Thyroid gland (tissue), 4 donors: Measurements from ENCODE around the gene SCN2B. TPM values are rescaled to one million over a fixed set of nuclear protein-coding genes. Genes with fewer than 3 reads are reported as not detected.

Experiments used
- DNase-seq, 2 donors: peaks; one replicate each; pipeline ENCODE4 v3.0.0-alpha.2; 2019
- H3K27ac ChIP-seq, 3 donors: fragments of 200-600 bp; sonication (generic); 1 replicate in 2 of 3; 2 replicates in 1 of 3; pipeline ENCODE4 v1.5.1; 2016 to 2019; ENCODE audit warnings: mild to moderate bottlenecking in 1 of 3, moderate library complexity in 1 of 3
- H3K27me3 ChIP-seq: fragments of 200-600 bp; sonication (generic); one replicate; pipeline ENCODE4 v1.5.1; 2019
- H3K36me3 ChIP-seq, 2 donors: fragments of 200-600 bp; sonication (generic); one replicate each; pipeline ENCODE4 v1.5.1; 2016 to 2019
- H3K4me1 ChIP-seq, 2 donors: fragments of 200-600 bp; sonication (generic); one replicate each; pipeline ENCODE4 v1.5.1; 2017 to 2019
- H3K4me3 ChIP-seq, 3 donors: fragments of 200-600 bp; sonication (generic); replicated peaks in 1 of 3; 1 replicate in 2 of 3; 2 replicates in 1 of 3; pipeline ENCODE4 v1.5.1; 2016; ENCODE audit warnings: mild to moderate bottlenecking in 1 of 3
- H3K9me3 ChIP-seq: fragments of 200-600 bp; sonication (generic); one replicate; pipeline ENCODE4 v1.5.1; 2017
- POLR2A ChIP-seq, 2 donors: fragments of 450-650 bp; IDR thresholded peaks; one replicate each; pipeline ENCODE4 v1.6.1; 2017; ENCODE audit warnings: antibody characterized with exemption in 2 of 2, mild to moderate bottlenecking in 2 of 2, moderate library complexity in 1 of 2
- WGBS, 2 donors: methylation state at CpG; one replicate each; pipeline ENCODE4 v1.1.5; 2017; 5-methylcytosine and 5-hydroxymethylcytosine counted together
- intact Hi-C: fragments of 100-400 bp; cut with DNase I; formaldehyde crosslinking; loops from one replicate; pipeline ENCODE4 v1.15.1; 2023
- total RNA-seq, 4 donors: library from RNA; depleted of rRNA; stranded (reverse); fragments of >200 nt; gene quantifications; one replicate each; pipeline ENCODE4 v1.2.3, GENCODE V29; 2016
- TF ChIP-seq, protein P1 (sequence below), 6 experiments: fragments of 200-600 bp in 3 of 6; fragments of 450-650 bp in 3 of 6; sonication (generic) in 3 of 6; IDR thresholded peaks; one replicate each; pipeline ENCODE4 v1.5.1; 2016 to 2019; ENCODE audit warnings: antibody characterized with exemption in 6 of 6, mild to moderate bottlenecking in 2 of 6, inconsistent platforms in 1 of 6, moderate library complexity in 1 of 6

The SCN2B gene
- total RNA-seq, 4 donors from 2014 or later = 0.13 to 0.83 (median 0.31) TPM

DNA sequence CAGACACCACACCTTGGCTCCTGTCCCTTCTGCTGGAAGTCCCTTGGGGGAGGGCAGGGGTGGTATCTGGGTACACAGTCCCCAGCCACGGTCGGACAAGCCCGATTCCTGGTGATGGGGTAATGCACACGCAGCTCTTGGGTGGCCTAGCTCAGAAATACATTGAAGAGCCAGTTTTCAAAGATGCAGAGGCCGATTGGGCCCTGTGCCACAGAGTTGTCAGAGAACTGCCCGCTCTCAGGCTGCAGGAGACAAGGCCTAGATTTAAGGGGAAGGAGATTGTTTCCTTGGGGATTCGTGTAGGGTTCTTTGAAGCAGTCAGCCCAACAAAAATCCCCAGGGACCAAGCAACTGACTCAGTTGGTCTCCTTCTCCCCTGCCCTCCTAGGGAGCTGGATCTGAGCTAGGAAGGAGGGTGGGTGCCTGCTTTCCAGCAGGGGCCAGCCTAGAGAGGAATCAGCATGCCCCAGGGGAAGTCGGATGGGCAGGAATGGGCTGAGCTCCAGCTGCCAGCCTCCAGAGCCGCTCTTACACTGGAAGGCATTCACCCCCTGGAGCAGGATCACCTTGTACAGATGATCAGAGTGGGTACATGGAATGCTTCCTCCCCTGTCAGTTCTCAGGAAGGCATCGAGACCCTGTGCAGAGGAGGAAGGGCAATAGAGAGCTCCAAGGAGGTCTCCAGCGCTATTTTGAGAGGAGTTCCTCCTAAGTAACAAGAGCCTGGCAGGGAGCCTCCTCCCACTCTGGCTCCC is 20.5 kb downstream of the SCN2B start:
- 40 to 46% methylated on average over 9 to 10 of the region's 11 CpGs for WGBS, 2 donors
- Histone ChIP-seq H3K27me3 (peaks cover 6% of the 10 kb centered on the region), H3K4me1 (peaks cover 5 to 17% of the 10 kb centered on the region in 2 donors), H3K4me3 (no peak overlapping the region), H3K27ac (no peak overlapping the region), H3K9me3 (no peaks in the 10 kb centered on the region), H3K36me3 (no peaks in the 10 kb centered on the region)
- TF ChIP-seq, protein P1, sequence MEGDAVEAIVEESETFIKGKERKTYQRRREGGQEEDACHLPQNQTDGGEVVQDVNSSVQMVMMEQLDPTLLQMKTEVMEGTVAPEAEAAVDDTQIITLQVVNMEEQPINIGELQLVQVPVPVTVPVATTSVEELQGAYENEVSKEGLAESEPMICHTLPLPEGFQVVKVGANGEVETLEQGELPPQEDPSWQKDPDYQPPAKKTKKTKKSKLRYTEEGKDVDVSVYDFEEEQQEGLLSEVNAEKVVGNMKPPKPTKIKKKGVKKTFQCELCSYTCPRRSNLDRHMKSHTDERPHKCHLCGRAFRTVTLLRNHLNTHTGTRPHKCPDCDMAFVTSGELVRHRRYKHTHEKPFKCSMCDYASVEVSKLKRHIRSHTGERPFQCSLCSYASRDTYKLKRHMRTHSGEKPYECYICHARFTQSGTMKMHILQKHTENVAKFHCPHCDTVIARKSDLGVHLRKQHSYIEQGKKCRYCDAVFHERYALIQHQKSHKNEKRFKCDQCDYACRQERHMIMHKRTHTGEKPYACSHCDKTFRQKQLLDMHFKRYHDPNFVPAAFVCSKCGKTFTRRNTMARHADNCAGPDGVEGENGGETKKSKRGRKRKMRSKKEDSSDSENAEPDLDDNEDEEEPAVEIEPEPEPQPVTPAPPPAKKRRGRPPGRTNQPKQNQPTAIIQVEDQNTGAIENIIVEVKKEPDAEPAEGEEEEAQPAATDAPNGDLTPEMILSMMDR (IDR thresholded peaks at IDR 0.05) = no peak
- TF ChIP-seq POLR2A (IDR thresholded peaks at IDR 0.05) = no peak
- intact Hi-C loops = no loop called here
- no peak for DNase-seq

DNA sequence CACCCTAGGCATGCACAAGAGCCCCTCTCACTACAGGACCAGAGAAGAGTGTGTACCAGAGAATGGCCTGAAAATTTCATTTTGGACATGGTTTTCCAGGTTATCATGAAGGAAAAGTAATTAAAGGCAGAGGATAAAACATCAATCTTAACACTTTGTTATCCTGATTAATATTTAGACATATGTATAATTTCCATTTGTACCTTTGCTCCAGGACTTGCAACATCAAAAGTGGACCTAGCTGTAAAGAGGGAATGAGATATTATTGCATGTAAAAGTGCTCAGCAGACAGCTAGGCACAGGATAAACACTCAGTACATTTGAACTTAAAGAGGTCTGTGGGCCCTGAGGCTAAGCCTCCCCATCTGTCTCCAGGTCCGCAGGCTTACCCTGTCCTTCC is 21.8 kb downstream of the SCN2B start:
- no peak overlapping the region for H3K27ac ChIP-seq
- intact Hi-C loops = no loop called here
- no peaks in the 10 kb centered on the region for H3K9me3 ChIP-seq
- TF ChIP-seq POLR2A (IDR thresholded peaks at IDR 0.05) = no peak
- TF ChIP-seq, protein P1 (IDR thresholded peaks at IDR 0.05) = no peak
- DNase-seq = no peak
- H3K4me3 ChIP-seq = no peak overlapping the region
- H3K27me3 ChIP-seq = peaks cover 6% of the 10 kb centered on the region
- H3K4me1 ChIP-seq = peaks cover 5 to 17% of the 10 kb centered on the region in 2 donors
- no peaks in the 10 kb centered on the region for H3K36me3 ChIP-seq
- 89 to 100% methylated on average over 1 of the region's 1 CpG for WGBS, 2 donors

GRCh38 chr11:118153976-118154375 is 22.5 kb downstream of the SCN2B start:
- intact Hi-C loops = no loop called here
- H3K36me3 ChIP-seq = no peaks in the 10 kb centered on the region
- no peak overlapping the region for H3K4me3 ChIP-seq
- H3K27me3 ChIP-seq = peaks cover 6% of the 10 kb centered on the region
- WGBS, 2 donors = 86 to 90% methylated on average over 8 to 11 of the region's 11 CpGs
- peaks cover 5 to 17% of the 10 kb centered on the region in 2 donors for H3K4me1 ChIP-seq
- no peaks in the 10 kb centered on the region for H3K9me3 ChIP-seq
- no peak for DNase-seq
- no peak for TF ChIP-seq POLR2A (IDR thresholded peaks at IDR 0.05)
- TF ChIP-seq, protein P1 (IDR thresholded peaks at IDR 0.05) = no peak
- H3K27ac ChIP-seq = no peak overlapping the region

GRCh38 chr11:118153516-118153915 is 22.9 kb downstream of the SCN2B start:
- no peak for TF ChIP-seq POLR2A (IDR thresholded peaks at IDR 0.05)
- TF ChIP-seq, protein P1 (IDR thresholded peaks at IDR 0.05) = no peak
- Histone ChIP-seq H3K4me1 (peaks cover 5 to 17% of the 10 kb centered on the region in 2 donors), H3K27ac (no peak overlapping the region), H3K4me3 (no peak overlapping the region), H3K36me3 (no peaks in the 10 kb centered on the region), H3K27me3 (peaks cover 6% of the 10 kb centered on the region), H3K9me3 (no peaks in the 10 kb centered on the region)
- no peak for DNase-seq
- intact Hi-C loops = no loop called here
- 33 to 39% methylated on average over 13 of the region's 16 CpGs for WGBS, 2 donors
